GM21825 (cell line): ENCODE measurements around the gene SYT2.
"Not testable (repeated sequence)": the region's sequence is repeated elsewhere in the genome, so short reads cannot be mapped to it uniquely, and the experiment has no call there.

Experiments used
- ATAC-seq: cut with Tn5 transposase; IDR thresholded peaks from one replicate; pipeline ENCODE4 v1.9.1; 2021; ENCODE audit warnings: mild to moderate bottlenecking, moderate library complexity; ENCODE audit not compliant: unreplicated experiment

The SYT2 gene

GRCh38 chr1:202625416-202626360 is 84.6 kb downstream of the SYT2 start:
- ATAC-seq, result peak; percentile 59

GRCh38 chr1:202624781-202625108 is 85.5 kb downstream of the SYT2 start:
- no peak for ATAC-seq

GRCh38 chr1:202624088-202624780 is 86.0 kb downstream of the SYT2 start:
- no peak for ATAC-seq

- ATAC-seq, result not testable (repeated sequence)
Measured at GRCh38 chr1:202623476-202623875, 86.8 kb downstream of the SYT2 start.

DNA sequence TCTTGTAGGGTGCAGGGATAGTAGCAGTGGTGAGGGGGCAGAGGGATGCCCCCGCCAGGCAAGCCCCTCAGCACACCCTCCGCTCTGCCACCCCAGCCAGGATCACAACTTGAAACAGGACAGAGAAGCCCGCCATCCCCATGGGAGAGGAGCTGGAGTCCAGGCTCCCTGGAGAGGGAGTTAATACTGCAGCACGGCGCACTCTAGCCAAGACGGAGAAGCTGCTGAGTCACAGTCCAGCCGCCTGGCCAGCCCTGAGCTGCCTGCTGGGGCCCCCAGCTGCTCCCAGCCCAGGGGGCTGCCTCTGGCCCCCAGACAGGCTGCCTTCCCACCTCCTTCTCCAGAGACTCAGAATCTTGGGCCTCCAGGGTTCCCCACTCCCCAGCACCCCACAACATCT is 87.2 kb downstream of the SYT2 start:
- no peak for ATAC-seq

GRCh38 chr1:202622388-202622787 is 87.9 kb downstream of the SYT2 start:
- no peak for ATAC-seq

GRCh38 chr1:202621446-202621845 is 88.8 kb downstream of the SYT2 start:
- ATAC-seq, result no peak

- not testable (repeated sequence) for ATAC-seq
Measured at GRCh38 chr1:202620036-202620435, 90.2 kb downstream of the SYT2 start.

GRCh38 chr1:202619505-202619904 is 90.7 kb downstream of the SYT2 start:
- no peak for ATAC-seq

DNA sequence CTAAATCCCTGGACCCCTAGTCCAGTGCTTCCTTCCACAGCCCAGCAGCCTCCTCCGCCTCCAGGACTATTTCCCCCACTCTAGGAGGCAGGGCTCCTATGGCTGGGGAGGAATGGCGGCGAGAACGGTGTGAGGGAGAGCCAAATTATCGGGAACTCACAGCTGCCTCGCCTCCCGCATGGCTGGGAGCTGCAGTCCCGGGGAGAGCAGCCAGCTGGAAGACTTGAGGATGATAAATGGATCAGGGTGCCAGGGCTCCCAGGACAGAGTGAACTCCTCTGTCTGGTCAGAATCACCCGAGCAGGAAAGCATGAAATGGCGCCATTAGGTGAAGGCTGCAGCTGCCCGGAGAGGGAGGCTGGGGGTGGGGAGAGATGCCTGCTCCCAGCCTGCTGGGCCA is 91.2 kb downstream of the SYT2 start:
- not testable (repeated sequence) for ATAC-seq

DNA sequence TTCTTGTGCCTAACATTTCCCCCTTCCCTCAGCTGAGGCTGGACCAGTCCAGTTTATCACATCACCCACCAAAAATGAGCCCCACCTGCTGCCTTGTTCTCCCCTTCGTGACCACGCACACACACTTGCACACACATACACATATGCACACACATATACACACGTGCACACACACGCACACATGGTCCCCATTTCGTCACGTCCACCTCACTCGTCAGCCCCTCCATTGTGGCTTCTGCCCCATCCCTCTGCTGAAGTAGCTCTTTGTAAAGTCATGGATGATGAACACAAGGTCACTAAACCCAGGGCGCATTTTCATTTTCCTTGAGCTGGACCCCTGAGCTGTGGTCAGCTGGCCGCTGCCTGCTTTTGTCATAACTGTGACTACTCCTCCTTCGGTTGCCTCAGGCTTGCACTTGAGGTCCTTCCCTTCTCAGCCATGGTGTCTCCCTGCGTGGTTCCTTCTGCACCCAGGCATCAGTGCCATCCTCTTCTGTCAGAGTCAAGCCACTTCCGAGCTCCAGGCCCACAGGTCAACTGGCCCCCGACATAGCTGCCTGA is 93.8 kb downstream of the SYT2 start:
- peak; percentile 19 for ATAC-seq

DNA sequence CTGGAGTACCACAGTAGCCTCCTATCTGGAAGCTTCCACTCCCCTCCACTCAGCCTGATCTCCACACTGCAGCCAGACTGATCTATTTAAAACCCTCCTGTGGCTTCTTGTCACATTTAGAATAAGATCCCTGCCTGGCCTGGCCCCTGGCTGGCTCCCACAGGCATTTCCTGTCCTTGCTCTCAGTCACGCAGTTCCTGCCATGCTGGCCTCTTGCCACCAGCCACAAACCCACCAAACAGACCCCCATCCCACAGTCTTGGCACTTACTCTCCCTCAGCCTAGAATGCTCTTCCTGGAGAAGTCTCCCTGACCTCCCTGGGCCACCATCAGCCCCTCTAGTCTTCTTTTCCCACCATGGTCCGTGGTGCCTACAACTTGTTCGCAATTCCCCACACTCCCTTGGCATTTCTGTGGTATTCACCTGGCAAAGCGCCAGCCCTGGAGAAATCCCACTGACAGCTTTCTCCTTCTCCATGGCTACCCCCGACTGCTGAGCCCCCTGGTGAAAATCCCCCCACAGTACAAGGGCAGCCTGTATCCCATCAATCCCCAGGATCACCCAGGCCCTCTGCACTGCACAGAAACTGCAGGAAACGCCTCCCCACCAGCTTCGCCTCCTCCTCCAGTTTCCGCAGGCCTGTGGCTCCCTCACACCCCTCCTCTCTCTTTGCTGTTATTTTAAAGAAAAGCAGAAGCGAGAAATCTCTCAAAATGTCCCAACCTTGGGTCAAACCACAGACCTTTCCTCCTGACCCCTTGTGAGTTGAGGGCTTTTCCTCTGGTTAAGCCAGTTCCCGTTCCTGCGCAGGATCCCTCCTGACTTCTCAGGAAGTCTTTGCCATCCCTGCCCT is 94.5 kb downstream of the SYT2 start:
- peak; percentile 77 for ATAC-seq

DNA sequence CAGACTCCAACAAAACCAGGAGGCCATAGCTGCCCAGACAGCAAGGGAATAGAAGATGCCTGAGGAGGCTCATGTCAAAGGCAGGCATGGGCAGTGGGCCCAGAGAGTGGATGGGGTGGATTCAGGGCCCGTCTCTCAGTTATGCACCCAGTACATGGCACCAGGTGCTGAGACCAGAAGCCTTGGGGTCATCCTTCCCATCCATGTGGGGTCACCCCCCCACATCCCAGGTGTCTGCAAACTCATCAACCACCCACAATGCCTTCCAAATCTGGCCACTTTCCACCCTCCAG is 95.1 kb downstream of the SYT2 start:
- ATAC-seq, result not testable (repeated sequence)

- ATAC-seq, result not testable (repeated sequence)
Measured at GRCh38 chr1:202614363-202615207, 95.7 kb downstream of the SYT2 start.

DNA sequence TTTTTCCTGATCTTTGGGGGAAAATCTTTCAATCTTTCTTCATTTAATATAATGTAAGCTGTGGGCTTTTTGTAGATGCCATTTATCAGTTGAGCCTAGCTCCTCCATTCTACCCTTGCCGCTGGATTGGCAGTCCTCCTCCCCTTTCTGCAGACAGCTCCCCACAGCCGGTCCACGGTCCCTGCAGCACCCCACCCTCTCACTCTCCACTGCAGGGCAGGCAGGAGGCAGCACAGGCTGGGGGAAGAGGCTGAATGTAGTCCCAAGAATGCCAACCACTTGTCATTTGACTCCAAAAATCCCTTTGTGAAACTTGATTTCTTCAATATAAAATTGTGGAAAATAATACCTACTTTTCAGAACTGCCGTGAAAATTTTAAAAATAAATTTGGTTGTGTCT is 96.7 kb downstream of the SYT2 start:
- no peak for ATAC-seq

DNA sequence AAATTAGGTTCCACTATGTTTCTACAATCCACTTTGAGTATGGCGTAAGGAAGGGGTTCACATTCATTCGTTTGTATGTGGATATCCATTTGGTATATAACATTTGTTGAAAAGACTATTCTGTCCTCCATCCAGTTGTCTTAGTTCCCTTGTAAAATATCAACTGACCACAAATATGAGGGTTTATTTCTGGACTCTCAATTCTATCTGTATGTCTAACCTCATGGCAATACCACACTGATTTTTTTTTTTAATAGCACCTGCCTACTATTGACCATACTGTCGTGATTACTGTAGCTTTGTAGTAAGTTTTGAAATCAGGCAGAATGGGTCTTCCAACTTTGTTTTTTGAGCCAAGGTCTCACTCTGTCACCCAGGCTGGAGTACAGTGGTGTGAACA is 98.2 kb downstream of the SYT2 start:
- not testable (repeated sequence) for ATAC-seq

DNA sequence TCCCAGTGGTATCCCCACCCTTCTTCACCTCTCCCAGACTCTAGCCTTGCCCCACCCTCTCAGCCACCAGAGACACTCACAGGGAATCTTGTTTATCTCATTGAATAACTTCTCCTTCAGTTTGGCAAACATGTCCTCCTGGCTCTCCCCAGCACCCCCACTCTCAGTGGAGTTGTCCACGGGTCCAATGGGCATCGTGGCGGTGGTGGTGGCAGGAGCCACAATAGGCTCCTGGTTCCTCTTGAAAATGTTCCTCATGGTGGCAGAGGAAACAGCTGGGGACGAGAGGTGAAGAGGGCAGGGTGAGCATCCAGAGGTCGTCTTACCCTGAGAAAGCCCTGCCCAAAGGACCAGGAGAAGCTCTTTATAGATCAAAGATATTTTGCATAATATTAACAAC is 104.7 kb downstream of the SYT2 start:
- ATAC-seq, result no peak

- no peak for ATAC-seq
Measured at GRCh38 chr1:202603435-202603834, 106.8 kb downstream of the SYT2 start.

- no peak for ATAC-seq
Measured at GRCh38 chr1:202600432-202601041, 109.7 kb downstream of the SYT2 start.
